ENCODE results near the gene PLCB1. TPM values are rescaled to one million over a fixed set of nuclear protein-coding genes. Genes with fewer than 3 reads are reported as not detected.
A peak's percentile ranks its signal among the peaks of the same experiment; 100 is the strongest.
"Not testable (repeated sequence)": the region's sequence is repeated elsewhere in the genome, so short reads cannot be mapped to it uniquely, and the experiment has no call there.

The PLCB1 gene
- total and polyA plus RNA-seq, 5 experiments from 2014 or later = 1.4 to 3.8 (median 2.8) TPM

- no peaks in the 10 kb centered on the region for H3K4me1 Mint-ChIP-seq
- ATAC-seq (no peak), DNase-seq (no peak)
- no peak overlapping the region for H3K27ac Mint-ChIP-seq
- no peak overlapping the region for H3K4me3 Mint-ChIP-seq
- no peaks in the 10 kb centered on the region for H3K36me3 Mint-ChIP-seq
- POLR2A ChIA-PET = no interaction called here
- H3K27me3 Mint-ChIP-seq = peaks cover 0 to 4% (median 0%) of the 10 kb centered on the region in 5 donors
- H3K9me3 Mint-ChIP-seq = no peaks in the 10 kb centered on the region
Measured at GRCh38 chr20:8811801-8812594, 679.9 kb downstream of the PLCB1 start.

GRCh38 chr20:8812817-8813216, 680.8 kb downstream of the PLCB1 start:
- ATAC-seq (no peak), DNase-seq (no peak)
- Mint-ChIP-seq H3K4me1 (no peaks in the 10 kb centered on the region), H3K27ac (no peak overlapping the region), H3K27me3 (peaks cover 0 to 4% (median 0%) of the 10 kb centered on the region in 5 donors), H3K36me3 (no peaks in the 10 kb centered on the region), H3K9me3 (no peaks in the 10 kb centered on the region), H3K4me3 (no peak overlapping the region)
- POLR2A ChIA-PET = no interaction called here

- DNase-seq (no peak), ATAC-seq (no peak)
- Mint-ChIP-seq H3K36me3 (no peaks in the 10 kb centered on the region), H3K27ac (no peak overlapping the region), H3K4me3 (no peak overlapping the region), H3K4me1 (no peaks in the 10 kb centered on the region), H3K27me3 (peaks cover 0 to 4% (median 0%) of the 10 kb centered on the region in 5 donors), H3K9me3 (peaks cover 0 to 3% (median 0%) of the 10 kb centered on the region in 9 donors)
- POLR2A ChIA-PET = no interaction called here
Measured at GRCh38 chr20:8815208-8815607, 683.1 kb downstream of the PLCB1 start.

GRCh38 chr20:8829256-8829655, 697.2 kb downstream of the PLCB1 start:
- H3K27ac Mint-ChIP-seq = no peak overlapping the region
- no peak for DNase-seq
- POLR2A ChIA-PET = no interaction called here
- ATAC-seq = no peak
- H3K36me3 Mint-ChIP-seq = peaks cover 0 to 6% (median 4%) of the 10 kb centered on the region in 3 donors
- H3K4me3 Mint-ChIP-seq = no peak overlapping the region
- H3K4me1 Mint-ChIP-seq = no peaks in the 10 kb centered on the region
- H3K27me3 Mint-ChIP-seq = no peaks in the 10 kb centered on the region
- H3K9me3 Mint-ChIP-seq = peaks cover 0 to 9% (median 0%) of the 10 kb centered on the region in 9 donors

GRCh38 chr20:8834294-8834693, 702.2 kb downstream of the PLCB1 start:
- H3K27me3 Mint-ChIP-seq, POLR2A ChIA-PET, H3K27ac Mint-ChIP-seq, DNase-seq, H3K9me3 Mint-ChIP-seq, ATAC-seq, H3K36me3 Mint-ChIP-seq, H3K4me3 Mint-ChIP-seq, H3K4me1 Mint-ChIP-seq: not testable (repeated sequence)

- POLR2A ChIA-PET = no interaction called here
- no peak overlapping the region for H3K27ac Mint-ChIP-seq
- peaks cover 0 to 9% (median 0%) of the 10 kb centered on the region in 9 donors for H3K9me3 Mint-ChIP-seq
- no peak overlapping the region for H3K4me3 Mint-ChIP-seq
- H3K36me3 Mint-ChIP-seq = peaks cover 0 to 9% (median 6%) of the 10 kb centered on the region in 3 donors
- no peak for ATAC-seq
- no peak for DNase-seq
- no peaks in the 10 kb centered on the region for H3K4me1 Mint-ChIP-seq
- no peaks in the 10 kb centered on the region for H3K27me3 Mint-ChIP-seq
Measured at GRCh38 chr20:8834851-8835250, 702.8 kb downstream of the PLCB1 start.

GRCh38 chr20:8837396-8837795, 705.3 kb downstream of the PLCB1 start:
- Mint-ChIP-seq H3K27ac (no peak overlapping the region), H3K4me1 (no peaks in the 10 kb centered on the region), H3K27me3 (no peaks in the 10 kb centered on the region), H3K36me3 (peaks cover 0 to 9% (median 6%) of the 10 kb centered on the region in 3 donors), H3K9me3 (peaks cover 0 to 9% (median 0%) of the 10 kb centered on the region in 9 donors), H3K4me3 (no peak overlapping the region)
- POLR2A ChIA-PET = no interaction called here
- ATAC-seq = no peak
- no peak for DNase-seq

GRCh38 chr20:8842525-8842924, 710.5 kb downstream of the PLCB1 start:
- Mint-ChIP-seq H3K4me1 (no peaks in the 10 kb centered on the region), H3K27me3 (no peaks in the 10 kb centered on the region), H3K27ac (no peak overlapping the region), H3K4me3 (no peak overlapping the region), H3K36me3 (peaks cover 0 to 1% (median 0%) of the 10 kb centered on the region in 3 donors), H3K9me3 (no peaks in the 10 kb centered on the region)
- POLR2A ChIA-PET = no interaction called here
- DNase-seq (no peak), ATAC-seq (no peak)

GRCh38 chr20:8844179-8844578, 712.1 kb downstream of the PLCB1 start:
- ATAC-seq (no peak), DNase-seq (no peak)
- no peaks in the 10 kb centered on the region for H3K9me3 Mint-ChIP-seq
- H3K4me3 Mint-ChIP-seq = no peak overlapping the region
- POLR2A ChIA-PET = no interaction called here
- H3K27ac Mint-ChIP-seq = no peak overlapping the region
- H3K36me3 Mint-ChIP-seq = no peaks in the 10 kb centered on the region
- H3K4me1 Mint-ChIP-seq = no peaks in the 10 kb centered on the region
- no peaks in the 10 kb centered on the region for H3K27me3 Mint-ChIP-seq

- Mint-ChIP-seq H3K4me3 (no peak overlapping the region), H3K27ac (no peak overlapping the region), H3K4me1 (no peaks in the 10 kb centered on the region), H3K9me3 (no peaks in the 10 kb centered on the region), H3K36me3 (no peaks in the 10 kb centered on the region), H3K27me3 (no peaks in the 10 kb centered on the region)
- POLR2A ChIA-PET = no interaction called here
- no peak for DNase-seq
- no peak for ATAC-seq
Measured at GRCh38 chr20:8849990-8850389, 717.9 kb downstream of the PLCB1 start.

- Mint-ChIP-seq H3K27me3 (no peaks in the 10 kb centered on the region), H3K9me3 (no peaks in the 10 kb centered on the region), H3K4me1 (no peaks in the 10 kb centered on the region), H3K4me3 (no peak overlapping the region), H3K27ac (no peak overlapping the region), H3K36me3 (no peaks in the 10 kb centered on the region)
- ATAC-seq = no peak
- DNase-seq = no peak
- POLR2A ChIA-PET = no interaction called here
Measured at GRCh38 chr20:8851446-8851845, 719.4 kb downstream of the PLCB1 start.

GRCh38 chr20:8851919-8852318, 719.9 kb downstream of the PLCB1 start:
- H3K36me3 Mint-ChIP-seq, H3K4me3 Mint-ChIP-seq, POLR2A ChIA-PET, H3K27ac Mint-ChIP-seq, ATAC-seq, H3K9me3 Mint-ChIP-seq, DNase-seq, H3K27me3 Mint-ChIP-seq, H3K4me1 Mint-ChIP-seq: not testable (repeated sequence)

- H3K27me3 Mint-ChIP-seq, POLR2A ChIA-PET, H3K4me3 Mint-ChIP-seq, DNase-seq, ATAC-seq, H3K9me3 Mint-ChIP-seq, H3K4me1 Mint-ChIP-seq, H3K36me3 Mint-ChIP-seq, H3K27ac Mint-ChIP-seq: not testable (repeated sequence)
Measured at GRCh38 chr20:8853211-8853610, 721.1 kb downstream of the PLCB1 start.

- DNase-seq (peak in 3 of 10 donors; percentile 12 to 16 (median 13)), ATAC-seq (no peak)
- no peak overlapping the region for H3K27ac Mint-ChIP-seq
- no peak overlapping the region for H3K4me3 Mint-ChIP-seq
- POLR2A ChIA-PET = no interaction called here
- no peaks in the 10 kb centered on the region for H3K4me1 Mint-ChIP-seq
- H3K27me3 Mint-ChIP-seq = no peaks in the 10 kb centered on the region
- H3K9me3 Mint-ChIP-seq = peaks cover 0 to 4% (median 0%) of the 10 kb centered on the region in 9 donors
- no peaks in the 10 kb centered on the region for H3K36me3 Mint-ChIP-seq
Measured at GRCh38 chr20:8853805-8854338, 721.8 kb downstream of the PLCB1 start.

Data from naive thymus-derived CD8-positive, alpha-beta T cell (primary cell).